Tibial nerve (tissue), 4 donors: ENCODE results near the gene LTB4R. TPM values are rescaled to one million over a fixed set of nuclear protein-coding genes. Genes with fewer than 3 reads are reported as not detected.

ENCODE experiments used
- DNase-seq, 2 donors: peaks; one replicate each; pipeline ENCODE4 v3.0.0-alpha.2; 2019; ENCODE audit warnings: low spot score in 2 of 2
- H3K27ac ChIP-seq, 4 donors: fragments of 200-600 bp; sonication (generic) in 3 of 4; one replicate each; pipeline ENCODE4 v1.5.1; 2017 to 2019; ENCODE audit warnings: mild to moderate bottlenecking in 1 of 4
- H3K27me3 ChIP-seq, 2 donors: fragments of 200-600 bp; sonication (generic) in 1 of 2; one replicate each; pipeline versions ENCODE4 v1.5.1 to v1.6.0; 2017 to 2019
- H3K36me3 ChIP-seq, 3 donors: fragments of 200-600 bp; sonication (generic); one replicate each; pipeline ENCODE4 v1.5.1; 2018 to 2019
- H3K4me1 ChIP-seq, 4 donors: fragments of 200-600 bp; sonication (generic) in 3 of 4; one replicate each; pipeline ENCODE4 v1.5.1; 2017 to 2019
- H3K4me3 ChIP-seq, 4 donors: fragments of 200-600 bp; sonication (generic) in 3 of 4; one replicate each; pipeline ENCODE4 v1.5.1; 2017 to 2019; ENCODE audit warnings: mild to moderate bottlenecking in 1 of 4, moderate library complexity in 1 of 4
- H3K9me3 ChIP-seq, 4 donors: fragments of 200-600 bp; sonication (generic) in 3 of 4; one replicate each; pipeline ENCODE4 v1.5.1; 2017 to 2019
- CTCF ChIP-seq, 5 experiments: fragments of 200-600 bp in 3 of 5; fragments of 450-650 bp in 2 of 5; sonication (generic) in 3 of 5; IDR thresholded peaks; one replicate each; pipeline ENCODE4 v1.5.1; 2016 to 2019; ENCODE audit warnings: antibody characterized with exemption in 5 of 5, mild to moderate bottlenecking in 3 of 5, moderate library complexity in 2 of 5
- EP300 ChIP-seq, 2 donors: sonication (generic); formaldehyde crosslinking; IDR thresholded peaks; one replicate each; pipeline ENCODE4 v1.6.1; 2017; ENCODE audit warnings: antibody characterized with exemption in 2 of 2, mild to moderate bottlenecking in 1 of 2
- POLR2A ChIP-seq, 2 donors: fragments of 450-650 bp; IDR thresholded peaks; one replicate each; pipeline ENCODE4 v1.6.1; 2017; ENCODE audit warnings: antibody characterized with exemption in 2 of 2, mild to moderate bottlenecking in 2 of 2, moderate library complexity in 2 of 2
- WGBS, 2 donors: methylation state at CpG; one replicate each; pipeline ENCODE4 v1.1.5; 2018; 5-methylcytosine and 5-hydroxymethylcytosine counted together
- total RNA-seq, 4 donors: library from RNA; depleted of rRNA; stranded (reverse); fragments of >200 nt; gene quantifications; one replicate each; pipeline ENCODE4 v1.1.0, GENCODE V29; 2016

The LTB4R gene
- total RNA-seq, 4 donors from 2014 or later = 8.4 to 14.4 (median 11.8) TPM

GRCh38 chr14:24273422-24273998, 37.8 kb upstream of the LTB4R start:
- H3K9me3 ChIP-seq = no peaks in the 10 kb centered on the region
- 55 to 76% methylated on average over 3 of the region's 3 CpGs for WGBS, 2 donors
- no peak for TF ChIP-seq POLR2A (IDR thresholded peaks at IDR 0.05)
- no peak for TF ChIP-seq EP300 (IDR thresholded peaks at IDR 0.05)
- no peak for TF ChIP-seq CTCF (IDR thresholded peaks at IDR 0.05)
- no peak for DNase-seq
- H3K36me3 ChIP-seq = peaks cover 0 to 17% (median 0%) of the 10 kb centered on the region in 3 donors
- peaks cover 0 to 29% (median 14%) of the 10 kb centered on the region in 4 donors for H3K4me1 ChIP-seq
- H3K27ac ChIP-seq = peak overlapping the region in 1 of 4 donors; percentile 10
- H3K27me3 ChIP-seq = no peaks in the 10 kb centered on the region
- H3K4me3 ChIP-seq = no peak overlapping the region

- TF ChIP-seq EP300 (IDR thresholded peaks at IDR 0.05) = peak in 1 of 2 donors; percentile 26
- TF ChIP-seq POLR2A (IDR thresholded peaks at IDR 0.05) = no peak
- no peak overlapping the region for H3K4me3 ChIP-seq
- H3K4me1 ChIP-seq = peaks cover 0 to 29% (median 17%) of the 10 kb centered on the region in 4 donors
- DNase-seq = no peak
- H3K36me3 ChIP-seq = peaks cover 0 to 11% (median 0%) of the 10 kb centered on the region in 3 donors
- H3K27me3 ChIP-seq = no peaks in the 10 kb centered on the region
- peak overlapping the region in 1 of 4 donors; percentile 10 for H3K27ac ChIP-seq
- 81 to 85% methylated on average over 3 of the region's 3 CpGs for WGBS, 2 donors
- no peaks in the 10 kb centered on the region for H3K9me3 ChIP-seq
Measured at GRCh38 chr14:24274101-24274543, 37.2 kb upstream of the LTB4R start.

GRCh38 chr14:24277071-24277470, 34.2 kb upstream of the LTB4R start:
- no peaks in the 10 kb centered on the region for H3K36me3 ChIP-seq
- H3K27me3 ChIP-seq = no peaks in the 10 kb centered on the region
- no peaks in the 10 kb centered on the region for H3K9me3 ChIP-seq
- no peak overlapping the region for H3K4me3 ChIP-seq
- peak overlapping the region in 2 of 4 donors; percentile 13 to 62 for H3K27ac ChIP-seq
- WGBS, 2 donors = 83 to 84% methylated on average over 6 of the region's 6 CpGs
- TF ChIP-seq POLR2A (IDR thresholded peaks at IDR 0.05) = no peak
- TF ChIP-seq CTCF (IDR thresholded peaks at IDR 0.05) = no peak
- TF ChIP-seq EP300 (IDR thresholded peaks at IDR 0.05) = no peak
- DNase-seq = no peak
- H3K4me1 ChIP-seq = peaks cover 0 to 42% (median 14%) of the 10 kb centered on the region in 4 donors

GRCh38 chr14:24277606-24278321, 33.5 kb upstream of the LTB4R start:
- Histone ChIP-seq H3K36me3 (no peaks in the 10 kb centered on the region), H3K4me3 (no peak overlapping the region), H3K4me1 (peaks cover 0 to 37% (median 14%) of the 10 kb centered on the region in 4 donors), H3K27me3 (no peaks in the 10 kb centered on the region), H3K27ac (peak overlapping the region in 2 of 4 donors; percentile 13 to 62), H3K9me3 (no peaks in the 10 kb centered on the region)
- DNase-seq = no peak
- TF ChIP-seq EP300 (IDR thresholded peaks at IDR 0.05) (peak in 1 of 2 donors; percentile 45), POLR2A (IDR thresholded peaks at IDR 0.05) (no peak)
- 68 to 74% methylated on average over 11 of the region's 11 CpGs for WGBS, 2 donors

GRCh38 chr14:24278424-24278823, 32.9 kb upstream of the LTB4R start:
- WGBS, 2 donors = 93 to 94% methylated on average over 5 of the region's 5 CpGs
- Histone ChIP-seq H3K27ac (no peak overlapping the region), H3K9me3 (no peaks in the 10 kb centered on the region), H3K4me1 (peaks cover 0 to 34% (median 14%) of the 10 kb centered on the region in 4 donors), H3K4me3 (no peak overlapping the region), H3K27me3 (no peaks in the 10 kb centered on the region), H3K36me3 (no peaks in the 10 kb centered on the region)
- TF ChIP-seq CTCF (IDR thresholded peaks at IDR 0.05) = no peak
- no peak for TF ChIP-seq EP300 (IDR thresholded peaks at IDR 0.05)
- TF ChIP-seq POLR2A (IDR thresholded peaks at IDR 0.05) = no peak
- no peak for DNase-seq
